IMR-90 (cell line): ENCODE measurements around the gene PTPRN2. TPM values are rescaled to one million over a fixed set of nuclear protein-coding genes. Genes with fewer than 3 reads are reported as not detected.

Experiments
- ATAC-seq: fragments of 200-7000 bp; cut with Tn5 transposase; 2 replicates; pipeline ENCODE4 v1.9.1; 2020; ENCODE audit warnings: low read depth, mild to moderate bottlenecking, moderate library complexity
- BruUV-seq: library from RNA; stranded (reverse); fragments of 400-500 nt; replicated peaks from 2 replicates; lab custom pipeline; 2021; lab: Mats Ljungman, UMichigan
- CTCF ChIA-PET: fragments of 300-600 bp; formaldehyde crosslinking; extraction: SDS; loops from one replicate; lab custom pipeline; 2021; ENCODE audit warnings: antibody characterized with exemption; lab: Yijun Ruan, JAX
- POLR2A ChIA-PET: fragments of 300-600 bp; sonication (Branson Sonifier 250); formaldehyde crosslinking; loops from one replicate; lab custom pipeline; 2022; ENCODE audit warnings: antibody characterized with exemption; ENCODE audit not compliant: unreplicated experiment; lab: Charles Lee
- DNase-seq: peaks from one replicate; pipeline ENCODE4 v3.0.0; 2013
- H2AFZ ChIP-seq: replicated peaks from 2 replicates; pipeline ENCODE3; 2013; ENCODE audit warnings: low read length, mild to moderate bottlenecking; ENCODE audit not compliant: poor library complexity
- H2AK5ac ChIP-seq: 2 replicates; pipeline ENCODE4 v1.6.1; 2013; ENCODE audit warnings: low read depth, low read length, inconsistent platforms
- H2AK9ac ChIP-seq: replicated peaks from 2 replicates; pipeline ENCODE3; 2013; ENCODE audit warnings: mild to moderate bottlenecking, low read depth, low read length, moderate library complexity; ENCODE audit not compliant: poor library complexity
- H2BK120ac ChIP-seq: 2 replicates; pipeline ENCODE4 v1.6.1; 2013; ENCODE audit warnings: low read depth, low read length, inconsistent platforms
- H2BK15ac ChIP-seq: 3 replicates; pipeline ENCODE4 v1.6.1; 2013; ENCODE audit warnings: low read depth, low read length, inconsistent platforms
- H2BK20ac ChIP-seq: 2 replicates; pipeline ENCODE4 v1.6.1; 2013; ENCODE audit warnings: low read depth, mild to moderate bottlenecking, inconsistent platforms, low read length, moderate library complexity
- H2BK5ac ChIP-seq: 2 replicates; pipeline ENCODE4 v1.6.1; 2013; ENCODE audit warnings: mild to moderate bottlenecking, low read depth, low read length, inconsistent platforms; ENCODE audit not compliant: poor library complexity, severe bottlenecking
- H3K14ac ChIP-seq: replicated peaks from 2 replicates; pipeline ENCODE4 v1.6.1; 2013; ENCODE audit warnings: low read depth, low read length, inconsistent platforms
- H3K18ac ChIP-seq: 2 replicates; pipeline ENCODE4 v1.6.1; 2013; ENCODE audit warnings: low read depth, low read length, control low read depth
- H3K23ac ChIP-seq: 2 replicates; pipeline ENCODE4 v1.6.1; 2013; ENCODE audit warnings: low read depth, low read length, inconsistent platforms
- H3K27ac ChIP-seq: 2 replicates; pipeline ENCODE4 v1.5.1; 2013; ENCODE audit warnings: mild to moderate bottlenecking, control low read depth, low read length; ENCODE audit not compliant: insufficient read depth
- H3K27me3 ChIP-seq: 2 replicates; pipeline ENCODE4 v1.6.1; 2013; ENCODE audit warnings: low read length; ENCODE audit not compliant: control insufficient read depth, insufficient read depth
- H3K36me3 ChIP-seq: 2 replicates; pipeline ENCODE4 v1.6.1; 2013; ENCODE audit warnings: low read length, mixed read lengths; ENCODE audit not compliant: control insufficient read depth, insufficient read depth
- H3K4ac ChIP-seq: 2 replicates; pipeline ENCODE4 v1.6.1; 2013; ENCODE audit warnings: low read depth, low read length, inconsistent platforms
- H3K4me1 ChIP-seq: 2 replicates; pipeline ENCODE4 v1.6.1; 2013; ENCODE audit warnings: low read length, mixed read lengths; ENCODE audit not compliant: control insufficient read depth, insufficient read depth
- H3K4me2 ChIP-seq: 2 replicates; pipeline ENCODE4 v1.6.1; 2013; ENCODE audit warnings: low read depth, mild to moderate bottlenecking, control low read depth, low read length, moderate library complexity
- H3K4me3 ChIP-seq: 2 replicates; pipeline ENCODE4 v1.5.1; 2013; ENCODE audit warnings: low read depth, mild to moderate bottlenecking, control low read depth, low read length, moderate library complexity; ENCODE audit not compliant: insufficient read depth
- H3K56ac ChIP-seq: 2 replicates; pipeline ENCODE4 v1.6.1; 2013; ENCODE audit warnings: low read length, inconsistent platforms; ENCODE audit not compliant: insufficient read depth; ENCODE audit errors: extremely low read depth
- H3K79me1 ChIP-seq, 2 experiments: 2 replicates each; pipeline ENCODE4 v1.6.1; 2013; ENCODE audit warnings: low read length in 2 of 2, inconsistent platforms in 1 of 2, low read depth in 1 of 2
- H3K9ac ChIP-seq: 2 replicates; pipeline ENCODE4 v1.6.1; 2013; ENCODE audit warnings: low read depth, low read length, control low read depth
- H3K9me1 ChIP-seq: 2 replicates; pipeline ENCODE4 v1.6.1; 2013; ENCODE audit warnings: low read length, inconsistent platforms; ENCODE audit not compliant: insufficient read depth
- H3K9me3 ChIP-seq: 2 replicates; pipeline ENCODE4 v1.6.1; 2013; ENCODE audit warnings: low read length; ENCODE audit not compliant: control insufficient read depth, insufficient read depth
- H4K20me1 ChIP-seq: 2 replicates; pipeline ENCODE4 v1.6.1; 2013; ENCODE audit warnings: low read length, inconsistent platforms; ENCODE audit not compliant: insufficient read depth
- H4K5ac ChIP-seq: 2 replicates; pipeline ENCODE4 v1.6.1; 2013; ENCODE audit warnings: mild to moderate bottlenecking, low read depth, low read length, control low read depth
- H4K8ac ChIP-seq, 2 experiments: 2 replicates each; pipeline ENCODE4 v1.6.1; 2013; ENCODE audit warnings: low read depth in 2 of 2, low read length in 2 of 2, control low read depth in 1 of 2, inconsistent platforms in 1 of 2
- H4K91ac ChIP-seq: 2 replicates; pipeline ENCODE4 v1.6.1; 2013; ENCODE audit warnings: low read depth, low read length, inconsistent platforms; ENCODE audit not compliant: insufficient read depth
- BHLHE40 ChIP-seq: fragments of 150-350 bp; IDR thresholded peaks from 2 replicates; pipeline ENCODE4 v1.6.1; 2016; ENCODE audit warnings: mild to moderate bottlenecking, low read depth, low read length
- CEBPB ChIP-seq: IDR thresholded peaks from 2 replicates; pipeline ENCODE4 v1.6.1; 2012; ENCODE audit warnings: low read depth, low read length, improper control_type of control experiment
- FOS ChIP-seq: fragments of 150-350 bp; IDR thresholded peaks from 2 replicates; pipeline ENCODE4 v1.6.1; 2016; ENCODE audit warnings: low read depth, low read length
- MAFK ChIP-seq: IDR thresholded peaks from 2 replicates; pipeline ENCODE4 v1.6.1; 2012; ENCODE audit warnings: low read depth, low read length, improper control_type of control experiment
- MAZ ChIP-seq: IDR thresholded peaks from 2 replicates; pipeline ENCODE4 v1.6.1; 2012; ENCODE audit warnings: low read depth, mild to moderate bottlenecking, low read length, improper control_type of control experiment, moderate library complexity, borderline replicate concordance
- MXI1 ChIP-seq: IDR thresholded peaks from 2 replicates; pipeline ENCODE4 v1.6.1; 2012; ENCODE audit warnings: low read depth, mild to moderate bottlenecking, low read length, moderate library complexity, borderline replicate concordance
- POLR2A ChIP-seq: IDR thresholded peaks from 2 replicates; pipeline ENCODE4 v1.6.1; 2012; ENCODE audit warnings: mild to moderate bottlenecking, low read depth, low read length
- RAD21 ChIP-seq: IDR thresholded peaks from 2 replicates; pipeline ENCODE4 v1.6.1; 2012; ENCODE audit warnings: low read length, improper control_type of control experiment
- RCOR1 ChIP-seq: IDR thresholded peaks from 2 replicates; pipeline ENCODE4 v1.6.1; 2012; ENCODE audit warnings: mild to moderate bottlenecking, low read length, improper control_type of control experiment; ENCODE audit not compliant: insufficient replicate concordance
- SMC3 ChIP-seq: fragments of 150-350 bp; IDR thresholded peaks from 2 replicates; pipeline ENCODE4 v1.6.1; 2016; ENCODE audit warnings: low read depth, mild to moderate bottlenecking, antibody characterized with exemption, low read length, moderate library complexity
- WGBS, 2 experiments: methylation state at CpG; one replicate each; pipeline versions ENCODE4 v1.1.5 to v1.1.7; 2013; ENCODE audit warnings: missing lambda C conversion rate in 2 of 2; ENCODE audit not compliant: insufficient read length in 1 of 2; ENCODE audit errors: extremely low coverage in 2 of 2; 5-methylcytosine and 5-hydroxymethylcytosine counted together
- dilution Hi-C: fragments of 300-500 bp; cut with HindIII; formaldehyde crosslinking; loops from one replicate; pipeline ENCODE4 v1.14.3; 2018; ENCODE audit warnings: low sequenced_read_pairs; ENCODE audit not compliant: unreplicated experiment
- in situ Hi-C: fragments of 300-500 bp; cut with MboI; formaldehyde crosslinking; loops from 3 replicates; pipeline ENCODE4 v1.14.3; 2019; ENCODE audit warnings: low sequenced_read_pairs, inconsistent platforms, mixed read lengths
- intact Hi-C: fragments of 100-400 bp; cut with micrococcal nuclease; formaldehyde crosslinking; loops from 2 replicates; pipeline ENCODE4 v1.10.0; 2022
- polyA plus RNA-seq, 3 experiments: library from polyadenylated mRNA; depleted of rRNA; stranded (reverse); fragments of >200 nt; gene quantifications; 2 replicates each; pipeline ENCODE4 v1.2.3, GENCODE V29; 2012; ENCODE audit warnings: low replicate concordance in 1 of 3
- total RNA-seq: library from RNA; depleted of rRNA; stranded (reverse); fragments of >200 nt; gene quantifications from 2 replicates; pipeline ENCODE4 v1.2.3, GENCODE V29; 2012
- TF ChIP-seq, protein P1 (sequence below): fragments of 150-350 bp; IDR thresholded peaks from 2 replicates; pipeline ENCODE4 v1.6.1; 2016; ENCODE audit warnings: low read depth, mild to moderate bottlenecking, low read length, moderate library complexity, borderline replicate concordance
- TF ChIP-seq, protein P2 (sequence below): conservative IDR thresholded peaks from 2 replicates; pipeline ENCODE4 v1.5.1; 2012; ENCODE audit warnings: mild to moderate bottlenecking, low read depth, low read length, improper control_type of control experiment
- TF ChIP-seq, protein P3 (sequence below): fragments of 150-350 bp; IDR thresholded peaks from 2 replicates; pipeline ENCODE4 v1.6.1; 2017; ENCODE audit warnings: mild to moderate bottlenecking, antibody characterized with exemption, low read length, low read depth

PTPRN2 gene
- total and polyA plus RNA-seq, 2 of the 4 experiments (the other 2 are of a cell fraction) = 0.03 TPM; not detected in 1

DNA sequence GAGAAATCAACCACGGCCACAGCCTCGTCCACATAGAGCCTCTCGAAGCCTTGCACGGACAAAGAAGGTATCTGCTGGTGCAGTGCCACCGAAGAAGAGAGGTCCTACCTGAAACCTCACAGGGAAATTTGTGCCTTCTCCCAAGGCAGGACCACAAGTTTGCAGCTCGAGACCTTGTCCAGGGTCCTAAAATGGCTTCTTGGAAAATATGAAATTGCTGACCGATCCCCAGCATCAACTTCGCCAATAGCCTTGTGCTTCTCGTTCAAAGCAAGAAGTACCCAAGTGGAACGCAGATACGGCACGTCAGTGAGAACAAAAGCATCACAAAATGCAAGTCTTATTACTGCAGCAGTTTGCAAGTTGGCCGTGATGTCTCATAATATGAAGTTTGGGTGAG is 24.6 kb downstream of the PTPRN2 start (continued):
- TF ChIP-seq, protein P1, sequence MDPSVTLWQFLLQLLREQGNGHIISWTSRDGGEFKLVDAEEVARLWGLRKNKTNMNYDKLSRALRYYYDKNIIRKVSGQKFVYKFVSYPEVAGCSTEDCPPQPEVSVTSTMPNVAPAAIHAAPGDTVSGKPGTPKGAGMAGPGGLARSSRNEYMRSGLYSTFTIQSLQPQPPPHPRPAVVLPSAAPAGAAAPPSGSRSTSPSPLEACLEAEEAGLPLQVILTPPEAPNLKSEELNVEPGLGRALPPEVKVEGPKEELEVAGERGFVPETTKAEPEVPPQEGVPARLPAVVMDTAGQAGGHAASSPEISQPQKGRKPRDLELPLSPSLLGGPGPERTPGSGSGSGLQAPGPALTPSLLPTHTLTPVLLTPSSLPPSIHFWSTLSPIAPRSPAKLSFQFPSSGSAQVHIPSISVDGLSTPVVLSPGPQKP = no peak

DNA sequence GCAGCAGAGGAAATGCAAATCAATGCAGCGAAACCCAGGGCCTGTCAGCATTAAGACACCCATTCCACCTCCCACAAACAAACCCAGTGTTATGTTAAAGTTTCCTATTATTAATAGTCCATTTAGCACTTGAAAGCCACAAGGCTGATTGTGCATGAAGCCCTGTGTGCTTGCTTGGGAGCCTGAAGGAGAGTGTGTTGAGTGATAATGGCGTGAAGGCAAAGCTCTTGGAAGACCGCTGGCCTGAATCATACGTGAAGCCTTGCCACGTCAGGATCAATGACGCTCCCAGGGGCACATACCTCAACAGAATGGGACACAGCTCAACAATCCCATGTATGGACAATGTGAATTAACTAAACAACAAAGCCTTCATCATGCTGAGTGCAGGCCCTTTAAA is 25.1 kb downstream of the PTPRN2 start:
- H2BK5ac ChIP-seq = no peak overlapping the region
- no peaks in the 10 kb centered on the region for H3K9me1 ChIP-seq
- ATAC-seq = no peak
- no peak overlapping the region for H3K14ac ChIP-seq
- no peaks in the 10 kb centered on the region for H3K27me3 ChIP-seq
- WGBS, 2 experiments = no CpG with 5 or more reads among the region's 6 CpGs
- H2AK5ac ChIP-seq = no peak overlapping the region
- no peak overlapping the region for H3K56ac ChIP-seq
- H4K8ac ChIP-seq = no peak overlapping the region
- no peaks in the 10 kb centered on the region for H4K20me1 ChIP-seq
- no peak overlapping the region for H2BK120ac ChIP-seq
- POLR2A ChIA-PET = no interaction called here
- dilution Hi-C loops = no loop called here
- intact Hi-C loops = no loop called here
- no peak overlapping the region for H4K5ac ChIP-seq
- no peak overlapping the region for H4K91ac ChIP-seq
- H3K27ac ChIP-seq = no peak overlapping the region
- H3K9ac ChIP-seq = no peak overlapping the region
- no peaks in the 10 kb centered on the region for H3K36me3 ChIP-seq
- DNase-seq = no peak
- H3K4me2 ChIP-seq = no peak overlapping the region
- in situ Hi-C loops = no loop called here
- H2AFZ ChIP-seq = no peak overlapping the region
- H3K23ac ChIP-seq = no peak overlapping the region
- H3K79me1 ChIP-seq = no peaks in the 10 kb centered on the region
- no peak overlapping the region for H2AK9ac ChIP-seq
- H2BK15ac ChIP-seq = no peak overlapping the region
- no peak overlapping the region for H3K4me3 ChIP-seq
- CTCF ChIA-PET = no interaction called here
- H3K4me1 ChIP-seq = no peaks in the 10 kb centered on the region
- H3K18ac ChIP-seq = no peak overlapping the region
- H3K9me3 ChIP-seq = peaks cover 6% of the 10 kb centered on the region; the same call in 1 of the 2 replicates
- H2BK20ac ChIP-seq = no peak overlapping the region
- no peak overlapping the region for H3K4ac ChIP-seq
- no TSS peak for BruUV-seq
- TF ChIP-seq, protein P1 = no peak
- TF ChIP-seq RAD21 (no peak), FOS (no peak), SMC3 (no peak), MAZ (no peak), BHLHE40 (no peak), POLR2A (no peak), CEBPB (no peak), MXI1 (no peak), RCOR1 (no peak), MAFK (no peak)
- TF ChIP-seq, protein P2, sequence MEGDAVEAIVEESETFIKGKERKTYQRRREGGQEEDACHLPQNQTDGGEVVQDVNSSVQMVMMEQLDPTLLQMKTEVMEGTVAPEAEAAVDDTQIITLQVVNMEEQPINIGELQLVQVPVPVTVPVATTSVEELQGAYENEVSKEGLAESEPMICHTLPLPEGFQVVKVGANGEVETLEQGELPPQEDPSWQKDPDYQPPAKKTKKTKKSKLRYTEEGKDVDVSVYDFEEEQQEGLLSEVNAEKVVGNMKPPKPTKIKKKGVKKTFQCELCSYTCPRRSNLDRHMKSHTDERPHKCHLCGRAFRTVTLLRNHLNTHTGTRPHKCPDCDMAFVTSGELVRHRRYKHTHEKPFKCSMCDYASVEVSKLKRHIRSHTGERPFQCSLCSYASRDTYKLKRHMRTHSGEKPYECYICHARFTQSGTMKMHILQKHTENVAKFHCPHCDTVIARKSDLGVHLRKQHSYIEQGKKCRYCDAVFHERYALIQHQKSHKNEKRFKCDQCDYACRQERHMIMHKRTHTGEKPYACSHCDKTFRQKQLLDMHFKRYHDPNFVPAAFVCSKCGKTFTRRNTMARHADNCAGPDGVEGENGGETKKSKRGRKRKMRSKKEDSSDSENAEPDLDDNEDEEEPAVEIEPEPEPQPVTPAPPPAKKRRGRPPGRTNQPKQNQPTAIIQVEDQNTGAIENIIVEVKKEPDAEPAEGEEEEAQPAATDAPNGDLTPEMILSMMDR = no peak
- TF ChIP-seq, protein P3, sequence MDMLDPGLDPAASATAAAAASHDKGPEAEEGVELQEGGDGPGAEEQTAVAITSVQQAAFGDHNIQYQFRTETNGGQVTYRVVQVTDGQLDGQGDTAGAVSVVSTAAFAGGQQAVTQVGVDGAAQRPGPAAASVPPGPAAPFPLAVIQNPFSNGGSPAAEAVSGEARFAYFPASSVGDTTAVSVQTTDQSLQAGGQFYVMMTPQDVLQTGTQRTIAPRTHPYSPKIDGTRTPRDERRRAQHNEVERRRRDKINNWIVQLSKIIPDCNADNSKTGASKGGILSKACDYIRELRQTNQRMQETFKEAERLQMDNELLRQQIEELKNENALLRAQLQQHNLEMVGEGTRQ = no peak
